GM23338 (cell line): ENCODE results near the gene ACTR2. TPM values are rescaled to one million over a fixed set of nuclear protein-coding genes. Genes with fewer than 3 reads are reported as not detected.

Experiments
- ATAC-seq: fragments of 200-7000 bp; cut with Tn5 transposase; 3 replicates; pipeline ENCODE4 v1.9.1; 2020
- DNase-seq: peaks from one replicate; pipeline ENCODE4 v3.0.0-alpha.2; 2015; ENCODE audit warnings: low spot score
- H2AFZ ChIP-seq: fragments of 200-600 bp; sonication (generic); 2 replicates; pipeline ENCODE4 v1.8.0; 2016; ENCODE audit warnings: antibody characterized with exemption, mild to moderate bottlenecking, moderate library complexity
- H3F3A ChIP-seq: fragments of 200-600 bp; sonication (generic); replicated peaks from 2 replicates; pipeline ENCODE4 v1.8.0; 2017; ENCODE audit warnings: antibody characterized with exemption, mixed run types, low read depth
- H3K27ac ChIP-seq: fragments of 200-600 bp; sonication (generic); 2 replicates; pipeline ENCODE4 v1.6.1; 2016; ENCODE audit warnings: low read depth
- H3K27me3 ChIP-seq: fragments of 200-600 bp; sonication (generic); 2 replicates; pipeline ENCODE4 v1.8.0; 2016; ENCODE audit warnings: mild to moderate bottlenecking, mixed run types, moderate library complexity; ENCODE audit not compliant: insufficient read depth
- H3K36me3 ChIP-seq: fragments of 200-600 bp; sonication (generic); 2 replicates; pipeline ENCODE4 v1.8.0; 2016; ENCODE audit warnings: mild to moderate bottlenecking; ENCODE audit not compliant: insufficient read depth
- H3K4me1 ChIP-seq: fragments of 200-600 bp; sonication (generic); 2 replicates; pipeline ENCODE4 v1.8.0; 2016; ENCODE audit warnings: mild to moderate bottlenecking, moderate library complexity; ENCODE audit not compliant: insufficient read depth
- H3K4me2 ChIP-seq: fragments of 200-600 bp; sonication (generic); 2 replicates; pipeline ENCODE4 v1.7.1; 2017; ENCODE audit warnings: mixed run types
- H3K4me3 ChIP-seq: fragments of 200-600 bp; sonication (generic); 2 replicates; pipeline ENCODE4 v1.6.1; 2016; ENCODE audit warnings: mixed run types
- H3K79me2 ChIP-seq: fragments of 200-600 bp; sonication (generic); replicated peaks from 2 replicates; pipeline ENCODE4 v1.8.0; 2017; ENCODE audit warnings: mild to moderate bottlenecking; ENCODE audit not compliant: insufficient read depth
- H3K9me2 ChIP-seq: fragments of 200-600 bp; sonication (generic); 2 replicates; pipeline ENCODE4 v1.8.0; 2017; ENCODE audit not compliant: insufficient read depth
- H4K20me1 ChIP-seq: fragments of 200-600 bp; sonication (generic); replicated peaks from 2 replicates; pipeline ENCODE4 v1.8.0; 2017; ENCODE audit warnings: mild to moderate bottlenecking; ENCODE audit not compliant: insufficient read depth
- H3K27ac Mint-ChIP-seq: 2 replicates; pipeline ENCODE4 v1.8.0; 2020; ENCODE audit warnings: inconsistent platforms, mild to moderate bottlenecking, moderate library complexity, mixed read lengths
- H3K27me3 Mint-ChIP-seq: 3 replicates; pipeline ENCODE4 v1.8.0; 2022; ENCODE audit warnings: low read depth, mild to moderate bottlenecking, moderate library complexity, mixed read lengths, inconsistent platforms; ENCODE audit not compliant: insufficient read depth, poor library complexity
- H3K36me3 Mint-ChIP-seq: 3 replicates; pipeline ENCODE4 v1.8.0; 2021; ENCODE audit warnings: low read depth, mild to moderate bottlenecking, inconsistent platforms, moderate library complexity, mixed read lengths
- H3K4me1 Mint-ChIP-seq: 3 replicates; pipeline ENCODE4 v1.8.0; 2020; ENCODE audit warnings: mild to moderate bottlenecking, inconsistent platforms, mixed read lengths
- H3K4me3 Mint-ChIP-seq: 3 replicates; pipeline ENCODE4 v1.8.0; 2021; ENCODE audit warnings: moderate library complexity, mild to moderate bottlenecking, inconsistent platforms, mixed read lengths
- H3K9me3 Mint-ChIP-seq: 3 replicates; pipeline ENCODE4 v1.8.0; 2020; ENCODE audit warnings: moderate library complexity, mild to moderate bottlenecking, inconsistent platforms, mixed read lengths
- CREB1 ChIP-seq: fragments of 250-450 bp; sonication (Bioruptor Pico); IDR thresholded peaks from 2 replicates; pipeline ENCODE4 v1.5.0; 2020; ENCODE audit warnings: low read depth, mild to moderate bottlenecking, moderate library complexity
- EZH2 ChIP-seq: fragments of 200-600 bp; sonication (generic); IDR thresholded peaks from one replicate; pipeline ENCODE4 v1.8.0; 2017; ENCODE audit warnings: antibody characterized with exemption, mild to moderate bottlenecking, low read depth; ENCODE audit not compliant: unreplicated experiment
- EZH2phosphoT487 ChIP-seq: fragments of 200-600 bp; sonication (generic); IDR thresholded peaks from one replicate; pipeline ENCODE4 v1.8.1; 2018; ENCODE audit warnings: antibody characterized with exemption; ENCODE audit not compliant: unreplicated experiment
- JUNB ChIP-seq: IDR thresholded peaks from one replicate; pipeline ENCODE4 v1.6.1; 2016; ENCODE audit warnings: antibody characterized with exemption; ENCODE audit not compliant: unreplicated experiment
- NANOG ChIP-seq: IDR thresholded peaks from 2 replicates; pipeline ENCODE4 v1.6.1; 2016; ENCODE audit warnings: antibody characterized with exemption, borderline replicate concordance
- POLR2AphosphoS5 ChIP-seq: IDR thresholded peaks from 2 replicates; pipeline ENCODE4 v1.6.1; 2016; ENCODE audit warnings: antibody characterized with exemption, low read depth
- STAT1 ChIP-seq: IDR thresholded peaks from one replicate; pipeline ENCODE4 v1.6.1; 2016; ENCODE audit warnings: antibody characterized with exemption; ENCODE audit not compliant: unreplicated experiment
- ZNF114 ChIP-seq: fragments of 250-450 bp; sonication (Bioruptor Pico); IDR thresholded peaks from 2 replicates; pipeline ENCODE4 v1.5.0; 2020; ENCODE audit warnings: mild to moderate bottlenecking, moderate library complexity
- ZNF331 ChIP-seq: fragments of 250-450 bp; sonication (Bioruptor Pico); IDR thresholded peaks from 2 replicates; pipeline ENCODE4 v1.5.0; 2020; ENCODE audit warnings: low read depth, mild to moderate bottlenecking, moderate library complexity
- polyA plus RNA-seq: library from polyadenylated mRNA; unstranded; fragments of >200 nt; fragmentation: Nextera tagmentation; extraction: Ambion mirVana; gene quantifications from 2 replicates; pipeline ENCODE4 v1.2.1, GENCODE V29; 2016
- total RNA-seq: library from RNA; depleted of rRNA; stranded (reverse); fragments of >200 nt; shearing (Covaris generic); gene quantifications from 2 replicates; pipeline ENCODE4 v1.2.3, GENCODE V29; 2014
- TF ChIP-seq, protein P1 (sequence below), 2 experiments: fragments of 200-600 bp in 1 of 2; sonication (generic) in 1 of 2; conservative IDR thresholded peaks; 2 replicates each; pipeline versions ENCODE4 v1.5.1 to v1.6.1; 2016 to 2017; ENCODE audit warnings: antibody characterized with exemption in 2 of 2, low read depth in 2 of 2, mild to moderate bottlenecking in 2 of 2, moderate library complexity in 1 of 2
- TF ChIP-seq, protein P2 (sequence below): IDR thresholded peaks from 2 replicates; pipeline ENCODE4 v1.6.1; 2016; ENCODE audit warnings: antibody characterized with exemption
- TF ChIP-seq, protein P3 (sequence below): IDR thresholded peaks from one replicate; pipeline ENCODE4 v1.6.1; 2018; ENCODE audit warnings: antibody characterized with exemption; ENCODE audit not compliant: unreplicated experiment

Gene ACTR2
- total and polyA plus RNA-seq, 2 experiments from 2014 or later, result 73.6 to 87.6 TPM

DNA sequence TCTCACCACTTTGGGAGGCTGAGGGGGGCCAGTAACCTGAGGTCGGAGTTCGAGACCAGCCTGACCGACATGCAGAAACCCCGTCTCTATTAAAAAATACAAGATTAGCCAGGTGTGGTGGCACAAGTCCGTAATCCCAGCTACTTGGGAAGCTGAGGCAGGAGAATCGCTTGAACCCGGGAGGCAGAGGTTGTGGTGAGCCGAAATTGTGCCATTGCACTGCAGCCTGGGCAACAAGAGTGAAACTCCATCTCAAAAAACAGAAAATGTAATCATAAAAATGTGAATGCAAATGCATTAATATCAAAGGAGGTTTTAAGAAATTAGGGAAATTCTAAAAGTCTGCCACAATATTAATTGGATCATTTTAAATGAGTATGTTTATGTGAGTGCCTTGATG is 45.7 kb downstream of the ACTR2 start (continued):
- TF ChIP-seq, protein P1, sequence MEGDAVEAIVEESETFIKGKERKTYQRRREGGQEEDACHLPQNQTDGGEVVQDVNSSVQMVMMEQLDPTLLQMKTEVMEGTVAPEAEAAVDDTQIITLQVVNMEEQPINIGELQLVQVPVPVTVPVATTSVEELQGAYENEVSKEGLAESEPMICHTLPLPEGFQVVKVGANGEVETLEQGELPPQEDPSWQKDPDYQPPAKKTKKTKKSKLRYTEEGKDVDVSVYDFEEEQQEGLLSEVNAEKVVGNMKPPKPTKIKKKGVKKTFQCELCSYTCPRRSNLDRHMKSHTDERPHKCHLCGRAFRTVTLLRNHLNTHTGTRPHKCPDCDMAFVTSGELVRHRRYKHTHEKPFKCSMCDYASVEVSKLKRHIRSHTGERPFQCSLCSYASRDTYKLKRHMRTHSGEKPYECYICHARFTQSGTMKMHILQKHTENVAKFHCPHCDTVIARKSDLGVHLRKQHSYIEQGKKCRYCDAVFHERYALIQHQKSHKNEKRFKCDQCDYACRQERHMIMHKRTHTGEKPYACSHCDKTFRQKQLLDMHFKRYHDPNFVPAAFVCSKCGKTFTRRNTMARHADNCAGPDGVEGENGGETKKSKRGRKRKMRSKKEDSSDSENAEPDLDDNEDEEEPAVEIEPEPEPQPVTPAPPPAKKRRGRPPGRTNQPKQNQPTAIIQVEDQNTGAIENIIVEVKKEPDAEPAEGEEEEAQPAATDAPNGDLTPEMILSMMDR (conservative IDR thresholded peaks at IDR 0.05; ENCODE audit: low read depth in 2 of 2), result no peak
- TF ChIP-seq EZH2 (no peak), POLR2AphosphoS5 (no peak), NANOG (no peak), ZNF331 (CRISPR knock-in tag) (no peak), ZNF114 (CRISPR knock-in tag) (no peak), EZH2phosphoT487 (no peak), JUNB (no peak), STAT1 (no peak)
- TF ChIP-seq, protein P2, sequence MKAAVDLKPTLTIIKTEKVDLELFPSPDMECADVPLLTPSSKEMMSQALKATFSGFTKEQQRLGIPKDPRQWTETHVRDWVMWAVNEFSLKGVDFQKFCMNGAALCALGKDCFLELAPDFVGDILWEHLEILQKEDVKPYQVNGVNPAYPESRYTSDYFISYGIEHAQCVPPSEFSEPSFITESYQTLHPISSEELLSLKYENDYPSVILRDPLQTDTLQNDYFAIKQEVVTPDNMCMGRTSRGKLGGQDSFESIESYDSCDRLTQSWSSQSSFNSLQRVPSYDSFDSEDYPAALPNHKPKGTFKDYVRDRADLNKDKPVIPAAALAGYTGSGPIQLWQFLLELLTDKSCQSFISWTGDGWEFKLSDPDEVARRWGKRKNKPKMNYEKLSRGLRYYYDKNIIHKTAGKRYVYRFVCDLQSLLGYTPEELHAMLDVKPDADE, result no peak

DNA sequence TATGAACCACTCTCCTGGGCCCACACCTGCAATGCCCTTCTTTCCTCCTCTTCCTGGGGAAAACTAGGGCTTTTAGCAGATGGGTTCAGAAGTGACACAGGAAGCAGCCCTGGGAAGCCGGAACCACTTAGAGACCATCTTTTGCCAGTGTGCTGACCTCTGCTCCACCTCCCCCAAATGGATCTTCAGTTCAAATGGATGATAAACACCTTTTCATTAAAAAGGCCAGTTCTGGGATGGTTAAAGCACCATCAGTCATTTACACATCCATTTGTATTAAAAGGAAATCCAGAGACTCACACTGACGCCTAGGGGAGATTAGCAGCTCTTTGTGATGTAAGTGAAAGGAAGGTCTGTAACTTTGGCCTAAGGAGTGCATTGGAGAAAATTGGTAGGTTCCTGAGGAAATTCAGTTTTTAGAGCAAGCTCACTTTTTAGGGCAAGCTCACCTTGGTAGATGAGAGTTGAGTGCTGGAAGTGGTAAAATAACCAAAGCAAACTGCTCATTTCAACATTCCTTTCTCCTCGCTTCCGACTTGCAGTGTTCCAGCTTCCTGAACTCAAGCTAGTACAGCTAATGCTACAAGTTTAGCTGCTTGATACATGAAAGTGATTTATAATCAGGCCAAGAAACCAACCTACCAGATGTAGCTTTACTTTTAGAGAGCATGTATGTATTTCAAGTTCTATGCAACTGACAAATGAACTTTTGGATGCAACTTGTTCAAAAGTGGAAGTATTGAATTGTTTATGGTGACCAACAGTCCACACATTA is 47.7 kb downstream of the ACTR2 start:
- no peak overlapping the region for H3K27ac ChIP-seq
- no peak overlapping the region for H3K4me3 Mint-ChIP-seq
- no peaks in the 10 kb centered on the region for H3K4me1 ChIP-seq
- H3K36me3 Mint-ChIP-seq, result peaks cover 14% of the 10 kb centered on the region; the same call in 2 of the 3 replicates
- H3K36me3 ChIP-seq, result no peaks in the 10 kb centered on the region; the same call in 1 of the 2 replicates
- no peaks in the 10 kb centered on the region for H3F3A ChIP-seq
- peaks cover 8% of the 10 kb centered on the region; the same call in 2 of the 3 replicates for H3K4me1 Mint-ChIP-seq
- no peaks in the 10 kb centered on the region; the same call in 1 of the 2 replicates for H3K79me2 ChIP-seq
- H3K27me3 ChIP-seq, result peaks cover 97% of the 10 kb centered on the region
- H3K4me2 ChIP-seq, result no peak overlapping the region
- H3K9me3 Mint-ChIP-seq, result no peaks in the 10 kb centered on the region
- H3K27ac Mint-ChIP-seq, result no peak overlapping the region
- no peak overlapping the region for H2AFZ ChIP-seq
- peaks cover 87% of the 10 kb centered on the region for H3K27me3 Mint-ChIP-seq
- H3K4me3 ChIP-seq, result no peak overlapping the region
- peak; percentile 89 for DNase-seq
- H3K9me2 ChIP-seq, result no peaks in the 10 kb centered on the region
- peak; percentile 92 for ATAC-seq
- peaks cover 30% of the 10 kb centered on the region for H4K20me1 ChIP-seq
- TF ChIP-seq EZH2phosphoT487 (no peak), NANOG (peak; percentile 78; the same call in 1 of the 2 replicates), POLR2AphosphoS5 (peak; percentile 81), ZNF114 (CRISPR knock-in tag) (no peak), STAT1 (no peak), CREB1 (CRISPR knock-in tag) (peak; percentile 73)
- TF ChIP-seq, protein P2, result peak; percentile 59
- TF ChIP-seq, protein P3, sequence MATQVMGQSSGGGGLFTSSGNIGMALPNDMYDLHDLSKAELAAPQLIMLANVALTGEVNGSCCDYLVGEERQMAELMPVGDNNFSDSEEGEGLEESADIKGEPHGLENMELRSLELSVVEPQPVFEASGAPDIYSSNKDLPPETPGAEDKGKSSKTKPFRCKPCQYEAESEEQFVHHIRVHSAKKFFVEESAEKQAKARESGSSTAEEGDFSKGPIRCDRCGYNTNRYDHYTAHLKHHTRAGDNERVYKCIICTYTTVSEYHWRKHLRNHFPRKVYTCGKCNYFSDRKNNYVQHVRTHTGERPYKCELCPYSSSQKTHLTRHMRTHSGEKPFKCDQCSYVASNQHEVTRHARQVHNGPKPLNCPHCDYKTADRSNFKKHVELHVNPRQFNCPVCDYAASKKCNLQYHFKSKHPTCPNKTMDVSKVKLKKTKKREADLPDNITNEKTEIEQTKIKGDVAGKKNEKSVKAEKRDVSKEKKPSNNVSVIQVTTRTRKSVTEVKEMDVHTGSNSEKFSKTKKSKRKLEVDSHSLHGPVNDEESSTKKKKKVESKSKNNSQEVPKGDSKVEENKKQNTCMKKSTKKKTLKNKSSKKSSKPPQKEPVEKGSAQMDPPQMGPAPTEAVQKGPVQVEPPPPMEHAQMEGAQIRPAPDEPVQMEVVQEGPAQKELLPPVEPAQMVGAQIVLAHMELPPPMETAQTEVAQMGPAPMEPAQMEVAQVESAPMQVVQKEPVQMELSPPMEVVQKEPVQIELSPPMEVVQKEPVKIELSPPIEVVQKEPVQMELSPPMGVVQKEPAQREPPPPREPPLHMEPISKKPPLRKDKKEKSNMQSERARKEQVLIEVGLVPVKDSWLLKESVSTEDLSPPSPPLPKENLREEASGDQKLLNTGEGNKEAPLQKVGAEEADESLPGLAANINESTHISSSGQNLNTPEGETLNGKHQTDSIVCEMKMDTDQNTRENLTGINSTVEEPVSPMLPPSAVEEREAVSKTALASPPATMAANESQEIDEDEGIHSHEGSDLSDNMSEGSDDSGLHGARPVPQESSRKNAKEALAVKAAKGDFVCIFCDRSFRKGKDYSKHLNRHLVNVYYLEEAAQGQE, result no peak
